SK-N-SH (cell line): Measurements from ENCODE around the gene PMF1.

Source experiments
- CHD2 ChIP-seq: fragments of 150-350 bp; IDR thresholded peaks from 2 replicates; pipeline ENCODE4 v1.6.1; 2018; ENCODE audit warnings: low read length; ENCODE audit not compliant: partially characterized antibody
- CTCF ChIP-seq: fragments of 200-600 bp; sonication (generic); IDR thresholded peaks from 2 replicates; pipeline ENCODE4 v1.6.1; 2017; ENCODE audit warnings: antibody characterized with exemption, mild to moderate bottlenecking, moderate library complexity
- FOXM1 ChIP-seq: IDR thresholded peaks from 2 replicates; pipeline ENCODE4 v1.4.0; 2012; ENCODE audit warnings: low read depth, mild to moderate bottlenecking
- JUND ChIP-seq: IDR thresholded peaks from 2 replicates; pipeline ENCODE4 v1.4.0; 2012
- SMC3 ChIP-seq: IDR thresholded peaks from 2 replicates; pipeline ENCODE4 v1.6.1; 2012; ENCODE audit warnings: low read depth, low read length, improper control_type of control experiment

- no peak for TF ChIP-seq FOXM1
- no peak for TF ChIP-seq CHD2
- no peak for TF ChIP-seq CTCF
- no peak for TF ChIP-seq SMC3
- TF ChIP-seq JUND = no peak
These were observed 68.5 kb downstream of the PMF1 start for GRCh38 chr1:156281281-156281680.
